ENCODE data around the gene FAM90A26. TPM values are rescaled to one million over a fixed set of nuclear protein-coding genes. Genes with fewer than 3 reads are reported as not detected.
"Not testable (repeated sequence)": the region's sequence is repeated elsewhere in the genome, so short reads cannot be mapped to it uniquely, and the experiment has no call there.

The FAM90A26 gene
- not detected for total RNA-seq

- H3K4me1 Mint-ChIP-seq; CTCF ChIA-PET; H3K4me3 Mint-ChIP-seq; H3K36me3 Mint-ChIP-seq (ENCODE audit: low read depth); H3K27me3 Mint-ChIP-seq; POLR2A ChIA-PET; H3K27ac Mint-ChIP-seq; H3K9me3 Mint-ChIP-seq: not testable (repeated sequence)
- DNase-seq, result peak; percentile 5
Observed at GRCh38 chr4:9169791-9170459, at the start of gene FAM90A26. FAM90A26 (plus strand) TSS chr4:9170409; CDS start chr4:9173173, 2,764 bp downstream.

- H3K4me3 Mint-ChIP-seq; POLR2A ChIA-PET; H3K9me3 Mint-ChIP-seq; H3K27me3 Mint-ChIP-seq; DNase-seq; H3K36me3 Mint-ChIP-seq (ENCODE audit: low read depth); H3K27ac Mint-ChIP-seq; CTCF ChIA-PET; H3K4me1 Mint-ChIP-seq: not testable (repeated sequence)
Observed at GRCh38 chr4:9122711-9123110, 47.5 kb upstream of the FAM90A26 start.

- H3K4me1 Mint-ChIP-seq; H3K9me3 Mint-ChIP-seq; H3K27ac Mint-ChIP-seq; CTCF ChIA-PET; H3K4me3 Mint-ChIP-seq; POLR2A ChIA-PET; H3K27me3 Mint-ChIP-seq; H3K36me3 Mint-ChIP-seq (ENCODE audit: low read depth): not testable (repeated sequence)
- peak; percentile 34 for DNase-seq
Observed at GRCh38 chr4:9123572-9124007, 46.6 kb upstream of the FAM90A26 start.

DNA sequence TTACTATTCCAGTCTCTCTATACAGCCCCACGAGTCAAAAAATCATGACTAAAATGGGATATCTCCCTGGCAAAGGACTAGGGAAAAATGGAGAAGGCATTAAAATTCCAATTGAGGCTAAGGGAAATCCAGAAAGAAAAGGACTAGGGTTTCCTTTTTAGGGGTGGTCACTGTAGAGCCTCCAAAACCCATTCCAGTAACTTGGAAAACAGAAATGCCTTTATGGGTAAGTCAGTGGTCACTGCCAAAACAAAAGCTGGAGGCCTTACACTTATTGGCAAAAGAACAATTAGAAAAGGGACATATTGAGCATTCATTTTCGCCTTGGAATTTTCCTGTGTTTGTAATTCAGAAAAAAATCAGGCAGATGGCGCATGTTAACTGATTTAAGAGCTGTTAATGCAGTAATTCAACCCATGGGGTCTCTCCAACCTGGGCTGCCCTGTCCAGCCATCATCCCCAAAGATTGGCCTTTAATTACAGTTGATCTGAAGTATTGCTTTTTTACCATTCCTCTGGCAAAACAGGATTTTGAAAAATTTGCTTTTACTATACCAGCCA lies 44.5 kb upstream of the FAM90A26 start:
- H3K4me1 Mint-ChIP-seq, CTCF ChIA-PET: not testable (repeated sequence)

GRCh38 chr4:9131420-9131819 lies 38.8 kb upstream of the FAM90A26 start:
- H3K4me3 Mint-ChIP-seq; H3K4me1 Mint-ChIP-seq; H3K36me3 Mint-ChIP-seq (ENCODE audit: low read depth); CTCF ChIA-PET; H3K9me3 Mint-ChIP-seq; H3K27ac Mint-ChIP-seq; DNase-seq; H3K27me3 Mint-ChIP-seq; POLR2A ChIA-PET: not testable (repeated sequence)

More for the DNA sequence above, 44.5 kb upstream of the FAM90A26 start:
- H3K9me3 Mint-ChIP-seq; H3K27ac Mint-ChIP-seq; POLR2A ChIA-PET; H3K27me3 Mint-ChIP-seq; H3K36me3 Mint-ChIP-seq (ENCODE audit: low read depth); DNase-seq; H3K4me3 Mint-ChIP-seq: not testable (repeated sequence)

- CTCF ChIA-PET; POLR2A ChIA-PET; H3K4me3 Mint-ChIP-seq; DNase-seq; H3K36me3 Mint-ChIP-seq (ENCODE audit: low read depth); H3K27me3 Mint-ChIP-seq; H3K4me1 Mint-ChIP-seq; H3K9me3 Mint-ChIP-seq; H3K27ac Mint-ChIP-seq: not testable (repeated sequence)
Observed at GRCh38 chr4:9132849-9133248, 37.4 kb upstream of the FAM90A26 start.

DNA sequence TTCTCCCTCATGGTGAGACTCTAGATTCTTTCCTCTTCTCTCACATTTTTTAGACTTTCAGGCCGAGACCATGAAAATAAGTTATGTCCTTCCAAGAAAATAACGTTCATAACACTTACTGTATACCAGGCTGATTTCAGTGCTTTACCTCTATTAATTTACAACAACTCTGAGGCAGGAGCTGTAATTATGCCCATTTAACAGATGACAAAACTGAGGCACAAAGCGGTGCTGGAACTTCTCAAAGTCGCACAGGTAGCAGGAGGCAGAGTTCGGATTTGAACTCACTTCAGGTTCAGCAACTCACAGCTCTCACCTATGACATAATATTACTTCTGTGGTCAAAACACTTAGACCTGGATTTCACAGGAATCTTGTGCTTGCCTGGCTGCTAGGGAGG lies 36.2 kb upstream of the FAM90A26 start:
- H3K4me1 Mint-ChIP-seq; H3K27me3 Mint-ChIP-seq; H3K27ac Mint-ChIP-seq; DNase-seq; H3K4me3 Mint-ChIP-seq; H3K36me3 Mint-ChIP-seq (ENCODE audit: low read depth); POLR2A ChIA-PET; H3K9me3 Mint-ChIP-seq: not testable (repeated sequence)
- CTCF ChIA-PET, result interaction anchor here (0.6 kb wide), 1 partner anchor 1634 kb away, joined by 4 read pairs; no protein-coding TSS in a partner anchor

DNA sequence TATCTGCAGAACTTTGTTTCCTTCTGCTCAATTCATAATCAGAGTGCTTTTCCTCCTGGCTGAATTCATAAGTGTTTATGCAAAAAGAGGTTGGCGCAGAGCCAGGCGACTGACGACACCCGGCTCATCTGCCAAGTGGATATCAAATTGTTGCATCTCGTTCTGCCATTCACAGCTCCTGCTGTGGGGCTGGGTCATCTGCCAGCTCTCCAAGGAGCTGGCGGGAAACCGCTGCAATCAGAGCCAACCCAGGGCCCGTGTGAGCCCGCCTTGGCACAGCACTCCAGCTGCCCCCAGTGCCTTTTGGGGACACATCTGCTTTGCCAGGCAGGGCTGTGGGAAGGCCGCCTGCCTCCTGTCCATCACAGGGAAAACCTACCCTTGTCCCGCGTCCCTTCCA lies 35.7 kb upstream of the FAM90A26 start:
- H3K27me3 Mint-ChIP-seq; POLR2A ChIA-PET; H3K4me3 Mint-ChIP-seq; H3K4me1 Mint-ChIP-seq; DNase-seq; H3K36me3 Mint-ChIP-seq (ENCODE audit: low read depth); H3K9me3 Mint-ChIP-seq; H3K27ac Mint-ChIP-seq: not testable (repeated sequence)
- CTCF ChIA-PET, result interaction anchor here (0.6 kb wide), 1 partner anchor 1634 kb away, joined by 4 read pairs; no protein-coding TSS in a partner anchor

- H3K4me1 Mint-ChIP-seq; H3K27ac Mint-ChIP-seq; H3K9me3 Mint-ChIP-seq; H3K4me3 Mint-ChIP-seq; H3K36me3 Mint-ChIP-seq (ENCODE audit: low read depth); CTCF ChIA-PET; POLR2A ChIA-PET; H3K27me3 Mint-ChIP-seq; DNase-seq: not testable (repeated sequence)
Observed at GRCh38 chr4:9141050-9141449, 29.2 kb upstream of the FAM90A26 start.

- H3K4me3 Mint-ChIP-seq; DNase-seq; H3K27me3 Mint-ChIP-seq; CTCF ChIA-PET; POLR2A ChIA-PET; H3K36me3 Mint-ChIP-seq (ENCODE audit: low read depth); H3K9me3 Mint-ChIP-seq; H3K27ac Mint-ChIP-seq; H3K4me1 Mint-ChIP-seq: not testable (repeated sequence)
Observed at GRCh38 chr4:9142786-9143185, 27.4 kb upstream of the FAM90A26 start.

- no peak for DNase-seq
- no peak overlapping the region for H3K4me3 Mint-ChIP-seq
- ChIA-PET POLR2A (no interaction called here), CTCF (no interaction called here)
- no peaks in the 10 kb centered on the region for H3K9me3 Mint-ChIP-seq
- H3K36me3 Mint-ChIP-seq (ENCODE audit: low read depth), result no peaks in the 10 kb centered on the region
- no peaks in the 10 kb centered on the region for H3K4me1 Mint-ChIP-seq
- H3K27me3 Mint-ChIP-seq, result no peaks in the 10 kb centered on the region
- H3K27ac Mint-ChIP-seq, result no peak overlapping the region
Observed at GRCh38 chr4:9143421-9144080, 26.7 kb upstream of the FAM90A26 start.

- Mint-ChIP-seq H3K27me3 (no peaks in the 10 kb centered on the region), H3K4me1 (peaks cover 8% of the 10 kb centered on the region), H3K27ac (no peak overlapping the region), H3K36me3 (ENCODE audit: low read depth) (no peaks in the 10 kb centered on the region), H3K9me3 (no peaks in the 10 kb centered on the region), H3K4me3 (no peak overlapping the region)
- CTCF ChIA-PET, result no interaction called here
- POLR2A ChIA-PET, result no interaction called here
- no peak for DNase-seq
Observed at GRCh38 chr4:9146967-9147366, 23.2 kb upstream of the FAM90A26 start.

GRCh38 chr4:9147368-9147767 lies 22.8 kb upstream of the FAM90A26 start:
- DNase-seq; CTCF ChIA-PET; H3K9me3 Mint-ChIP-seq; H3K4me3 Mint-ChIP-seq; H3K27ac Mint-ChIP-seq; H3K27me3 Mint-ChIP-seq; POLR2A ChIA-PET; H3K36me3 Mint-ChIP-seq (ENCODE audit: low read depth); H3K4me1 Mint-ChIP-seq: not testable (repeated sequence)
